ENCODE data around the gene TLR2.

- no peak for TF ChIP-seq CTCF (IDR thresholded peaks at IDR 0.05)
- TF ChIP-seq EZH2 (IDR thresholded peaks at IDR 0.05) = no peak
These were observed 64.3 kb downstream of the TLR2 start for GRCh38 chr4:153748378-153748777.
